HepG2 (cell line): ENCODE measurements around the gene UAP1. TPM values are rescaled to one million over a fixed set of nuclear protein-coding genes. Genes with fewer than 3 reads are reported as not detected.
A peak's percentile ranks its signal among the peaks of the same experiment; 100 is the strongest.

Source experiments
- ATAC-seq: fragments of 200-7000 bp; cut with Tn5 transposase; 3 replicates; pipeline ENCODE4 v1.9.1; 2020; ENCODE audit warnings: mild to moderate bottlenecking, moderate library complexity
- BruUV-seq: library from RNA; stranded (reverse); fragments of 400-500 nt; replicated peaks from 2 replicates; lab custom pipeline; 2021; lab: Mats Ljungman, UMichigan
- CTCF ChIA-PET: fragments of 300-600 bp; formaldehyde crosslinking; extraction: SDS; loops from one replicate; lab custom pipeline; 2021; ENCODE audit warnings: low total read pairs, inconsistent platforms, low intra/inter-chr PET ratio; lab: Yijun Ruan, JAX
- POLR2A ChIA-PET: fragments of 350-600 bp; sonication (Branson Sonifier 250); formaldehyde crosslinking; loops from one replicate; lab custom pipeline; 2020; ENCODE audit warnings: antibody characterized with exemption, inconsistent platforms; lab: Yijun Ruan, JAX
- DNase-seq: peaks from one replicate; pipeline ENCODE4 v3.0.0-alpha.2; 2015; ENCODE audit warnings: low spot score
- FAIRE-seq: peaks from 3 replicates; lab custom pipeline; 2011; peaks lifted over from hg19 to GRCh38; lab: Jason Lieb, UNC
- H2AFZ ChIP-seq: one replicate; pipeline ENCODE4 v1.6.1; 2011; ENCODE audit warnings: low read length, inconsistent platforms
- H3K27ac ChIP-seq: fragments of 300-600 bp; 3 replicates; pipeline ENCODE4 v1.8.0; 2011; ENCODE audit warnings: mixed run types, mild to moderate bottlenecking, mixed read lengths, low read length, inconsistent platforms; ENCODE audit not compliant: insufficient read depth; ENCODE audit errors: extremely low read length
- H3K27me3 ChIP-seq, 2 experiments: fragments of 200-600 bp in 1 of 2; 2 replicates in 1 of 2; 3 replicates in 1 of 2; pipeline versions ENCODE4 v1.6.0 to v1.8.0; 2011; ENCODE audit warnings: low read length in 2 of 2, mild to moderate bottlenecking in 2 of 2, moderate library complexity in 2 of 2, inconsistent platforms in 1 of 2; ENCODE audit not compliant: insufficient read depth in 2 of 2, control insufficient read depth in 1 of 2
- H3K36me3 ChIP-seq, 2 experiments: fragments of 200-600 bp in 1 of 2; replicated peaks in 1 of 2; 2 replicates in 1 of 2; 3 replicates in 1 of 2; pipeline versions ENCODE4 v1.5.1 to v1.8.0; 2011; ENCODE audit warnings: low read length in 2 of 2, inconsistent platforms in 1 of 2; ENCODE audit not compliant: insufficient read depth in 2 of 2, control insufficient read depth in 1 of 2
- H3K4me1 ChIP-seq: 2 replicates; pipeline ENCODE4 v1.5.1; 2012; ENCODE audit warnings: low read length, inconsistent platforms; ENCODE audit not compliant: insufficient read depth
- H3K4me2 ChIP-seq: 2 replicates; pipeline ENCODE4 v1.6.0; 2011; ENCODE audit warnings: low read depth, low read length, inconsistent platforms
- H3K4me3 ChIP-seq, 3 experiments: fragments of 200-600 bp in 1 of 3; sonication (generic), shearing (Covaris generic) in 1 of 3; replicated peaks in 1 of 3; 2 replicates each; pipeline ENCODE4 v1.5.1; 2011 to 2016; ENCODE audit warnings: low read length in 3 of 3, inconsistent platforms in 2 of 3, low read depth in 2 of 3, mild to moderate bottlenecking in 2 of 3, control low read depth in 1 of 3, mixed read lengths in 1 of 3; ENCODE audit not compliant: insufficient read depth in 1 of 3
- H3K79me2 ChIP-seq: one replicate; pipeline ENCODE4 v1.6.1; 2011; ENCODE audit warnings: low read length, inconsistent platforms; ENCODE audit not compliant: insufficient read depth
- H3K9ac ChIP-seq: 2 replicates; pipeline ENCODE4 v1.6.0; 2011; ENCODE audit warnings: mild to moderate bottlenecking, low read depth, low read length, inconsistent platforms; ENCODE audit not compliant: insufficient read depth
- H3K9me3 ChIP-seq: 2 replicates; pipeline ENCODE4 v1.5.1; 2012; ENCODE audit warnings: mild to moderate bottlenecking, low read length
- H4K20me1 ChIP-seq: 2 replicates; pipeline ENCODE4 v1.6.0; 2011; ENCODE audit warnings: inconsistent platforms, mild to moderate bottlenecking, low read length, moderate library complexity; ENCODE audit not compliant: insufficient read depth
- BORCS8-MEF2B ChIP-seq: sonication (generic); formaldehyde crosslinking; IDR thresholded peaks from 2 replicates; pipeline ENCODE4 v1.8.0; 2022; ENCODE audit warnings: mild to moderate bottlenecking, missing genetic modification reagents
- HMG20A ChIP-seq: IDR thresholded peaks from 2 replicates; pipeline ENCODE4 v1.6.1; 2016; ENCODE audit warnings: borderline replicate concordance
- HMG20B ChIP-seq: conservative IDR thresholded peaks from 2 replicates; pipeline ENCODE4 v1.6.1; 2016; ENCODE audit warnings: missing genetic modification reagents, missing compliant biosample characterization
- MAF1 ChIP-seq: sonication (generic); formaldehyde crosslinking; IDR thresholded peaks from 2 replicates; pipeline ENCODE4 v1.5.0; 2020; ENCODE audit warnings: missing genetic modification reagents, borderline replicate concordance
- PCBP2 ChIP-seq: fragments of 200-400 bp; formaldehyde crosslinking; optimal IDR thresholded peaks from 2 replicates; pipeline ENCODE3; 2018; ENCODE audit warnings: low read length, low read depth; ENCODE audit not compliant: poor library complexity, severe bottlenecking
- PHF21A ChIP-seq: sonication (generic); formaldehyde crosslinking; IDR thresholded peaks from 2 replicates; pipeline ENCODE4 v1.5.0; 2020; ENCODE audit warnings: mild to moderate bottlenecking, missing genetic modification reagents
- SIX1 ChIP-seq: sonication (generic); formaldehyde crosslinking; IDR thresholded peaks from 2 replicates; pipeline ENCODE4 v1.4.0; 2020; ENCODE audit warnings: missing genetic modification reagents, borderline replicate concordance
- SIX4 ChIP-seq: sonication (generic); formaldehyde crosslinking; IDR thresholded peaks from 2 replicates; pipeline ENCODE4 v1.4.0; 2020; ENCODE audit warnings: missing genetic modification reagents
- STAG1 ChIP-seq: sonication (generic); formaldehyde crosslinking; IDR thresholded peaks from 2 replicates; pipeline ENCODE4 v1.4.0; 2020; ENCODE audit warnings: missing genetic modification reagents
- TCF12 ChIP-seq, 2 experiments: fragments of 450-650 bp in 1 of 2; sonication (generic) in 1 of 2; formaldehyde crosslinking in 1 of 2; IDR thresholded peaks; 2 replicates each; pipeline versions ENCODE4 v1.6.1 to v1.8.0; 2017 to 2022; ENCODE audit warnings: antibody characterized with exemption in 1 of 2, mild to moderate bottlenecking in 1 of 2, missing genetic modification reagents in 1 of 2, moderate library complexity in 1 of 2
- XBP1 ChIP-seq: sonication (generic); formaldehyde crosslinking; IDR thresholded peaks from 2 replicates; pipeline ENCODE4 v1.5.0; 2020; ENCODE audit warnings: missing genetic modification reagents
- ZNF121 ChIP-seq: sonication (generic); formaldehyde crosslinking; IDR thresholded peaks from 2 replicates; pipeline ENCODE4 v1.5.0; 2020; ENCODE audit warnings: mild to moderate bottlenecking, missing genetic modification reagents
- ZNF430 ChIP-seq: sonication (generic); formaldehyde crosslinking; IDR thresholded peaks from 2 replicates; pipeline ENCODE4 v1.9.0; 2021; ENCODE audit warnings: mild to moderate bottlenecking, missing genetic modification reagents
- WGBS: methylation state at CpG from one replicate; pipeline ENCODE4 v1.1.6; 2017; ENCODE audit warnings: low lambda C conversion rate; 5-methylcytosine and 5-hydroxymethylcytosine counted together
- in situ Hi-C: cut with HindIII; loops from 2 replicates; pipeline ENCODE4 v1.10.0; 2017; ENCODE audit warnings: low pct_unique_long_range_greater_than_20kb; ENCODE audit not compliant: extremely low pct_ligation_motif_present
- intact Hi-C: fragments of 100-400 bp; cut with micrococcal nuclease; formaldehyde crosslinking; loops from one replicate; pipeline ENCODE4 v1.10.0; 2022; ENCODE audit not compliant: unreplicated experiment
- polyA plus RNA-seq, 8 experiments: library from polyadenylated mRNA; depleted of rRNA in 3 of 8; stranded (reverse) in 7 of 8; unstranded in 1 of 8; fragments of >200 nt; fragmentation: Illumina TruSeq in 4 of 8; extraction: Trizol in 4 of 8; gene quantifications; 2 replicates each; pipeline versions ENCODE4 v1.2.1 to v1.2.3, GENCODE V29; 2011 to 2016; ENCODE audit warnings: low read depth in 4 of 8, missing spikeins in 1 of 8, mixed read lengths in 1 of 8; ENCODE audit not compliant: insufficient read depth in 1 of 8
- total RNA-seq, 5 experiments: library from RNA; depleted of rRNA; stranded (reverse); fragments of >200 nt; fragmentation: Illumina TruSeq; extraction: Trizol; gene quantifications; 2 replicates each; pipeline ENCODE4 v1.2.3, GENCODE V29; 2016; ENCODE audit warnings: low read depth in 1 of 5
- TF ChIP-seq, protein P1 (sequence below): IDR thresholded peaks from 2 replicates; pipeline ENCODE4 v1.6.1; 2016; ENCODE audit warnings: missing biosample characterization, missing genetic modification reagents, low read depth
- TF ChIP-seq, protein P2 (sequence below): sonication (generic); formaldehyde crosslinking; conservative IDR thresholded peaks from 2 replicates; pipeline ENCODE4 v1.8.0; 2022; ENCODE audit warnings: missing genetic modification reagents
- TF ChIP-seq, protein P3 (sequence below): sonication (generic); formaldehyde crosslinking; IDR thresholded peaks from 2 replicates; pipeline ENCODE4 v1.5.0; 2020; ENCODE audit warnings: mild to moderate bottlenecking, missing genetic modification reagents, moderate library complexity
- TF ChIP-seq, protein P4 (sequence below): sonication (generic); formaldehyde crosslinking; IDR thresholded peaks from 2 replicates; pipeline ENCODE4 v1.4.0; 2020; ENCODE audit warnings: mild to moderate bottlenecking, missing genetic modification reagents

The UAP1 gene
- total and polyA plus RNA-seq, 2 of the 13 experiments (the other 11 are each of a cell fraction or from before 2014, with no cell fraction given) = 48.4 to 117 TPM

DNA sequence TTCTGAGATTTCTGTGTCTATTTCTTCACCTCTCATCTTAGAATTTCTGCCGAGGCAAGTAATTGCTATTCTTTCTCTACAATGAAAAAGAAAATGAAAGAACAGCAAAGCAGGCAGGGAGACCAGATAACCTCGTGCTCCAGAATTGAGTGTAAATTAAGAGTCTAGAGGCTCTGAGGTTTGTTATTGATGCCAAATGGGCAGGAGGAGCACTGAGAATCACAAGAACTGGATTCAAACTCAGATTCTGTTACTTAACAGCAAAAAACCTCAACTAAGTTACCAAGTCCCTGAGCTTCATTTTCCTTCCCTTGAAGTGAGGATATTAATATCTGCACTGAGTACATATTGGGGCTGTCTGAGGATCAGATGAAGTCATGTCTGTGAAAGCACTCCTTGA, 65.2 kb downstream of the UAP1 start (continued):
- TF ChIP-seq, protein P1, sequence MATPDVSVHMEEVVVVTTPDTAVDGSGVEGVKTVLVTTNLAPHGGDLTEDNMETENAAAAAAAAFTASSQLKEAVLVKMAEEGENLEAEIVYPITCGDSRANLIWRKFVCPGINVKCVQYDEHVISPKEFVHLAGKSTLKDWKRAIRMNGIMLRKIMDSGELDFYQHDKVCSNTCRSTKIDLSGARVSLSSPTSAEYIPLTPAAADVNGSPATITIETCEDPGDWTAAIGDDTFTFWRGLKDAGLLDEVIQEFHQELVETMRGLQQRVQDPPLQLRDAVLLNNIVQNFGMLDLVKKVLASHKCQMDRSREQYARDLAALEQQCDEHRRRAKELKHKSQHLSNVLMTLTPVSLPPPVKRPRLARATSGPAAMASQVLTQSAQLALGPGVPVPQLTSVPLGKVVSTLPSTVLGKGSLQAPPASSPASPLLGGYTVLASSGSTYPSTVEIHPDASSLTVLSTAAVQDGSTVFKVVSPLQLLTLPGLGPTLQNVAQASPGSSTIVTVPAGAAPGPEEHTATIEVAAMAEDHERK (CRISPR knock-in tag) = no peak
- TF ChIP-seq HMG20A (CRISPR knock-in tag) = no peak

DNA sequence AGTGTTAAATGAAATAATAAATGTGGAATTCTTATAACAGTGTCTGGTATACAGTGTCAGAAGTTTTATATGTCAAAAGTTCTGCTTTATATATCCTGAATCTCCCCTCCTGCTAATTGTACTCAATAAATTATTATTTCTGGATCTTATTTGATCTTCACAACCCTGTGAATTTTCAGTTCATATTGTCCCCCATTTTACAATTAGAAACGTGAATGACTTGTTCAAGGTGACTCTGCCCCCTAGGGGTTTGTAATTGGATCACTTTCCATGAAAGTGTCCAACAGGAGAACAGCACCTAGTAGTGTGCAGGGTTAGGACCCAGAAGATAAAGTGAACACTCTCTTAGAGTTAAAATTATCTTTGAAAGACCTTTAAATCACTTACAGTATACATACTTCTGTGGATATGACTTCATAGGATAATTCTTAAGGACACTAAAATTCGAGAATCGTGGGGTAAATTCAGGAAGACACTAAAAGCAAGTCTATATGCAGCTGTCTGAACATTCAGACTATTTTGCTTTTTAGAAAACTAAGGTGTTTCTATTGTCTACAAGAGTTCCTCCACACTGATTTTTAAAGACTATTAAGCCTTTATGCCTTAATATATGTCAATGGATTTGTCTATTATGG, 66.3 kb downstream of the UAP1 start:
- H4K20me1 ChIP-seq = no peaks in the 10 kb centered on the region
- no peak overlapping the region for H3K4me3 ChIP-seq
- FAIRE-seq = peak; percentile 74
- H3K27ac ChIP-seq = no peak overlapping the region
- ATAC-seq = peak; percentile 90
- BruUV-seq = no TSS peak
- H3K9me3 ChIP-seq = no peaks in the 10 kb centered on the region
- H2AFZ ChIP-seq = no peak overlapping the region
- ChIA-PET CTCF (interaction anchor here (1.1 kb wide), 1 partner anchor 270 kb away, joined by 3 read pairs; no protein-coding TSS in a partner anchor), POLR2A (no interaction called here)
- H3K36me3 ChIP-seq = no peaks in the 10 kb centered on the region
- no peak overlapping the region for H3K9ac ChIP-seq
- intact Hi-C loops = loop anchor here (2.0 kb wide), 1 partner anchor 571 kb away; no protein-coding TSS in a partner anchor
- in situ Hi-C loops = loop anchor here (10.0 kb wide), 1 partner anchor 177 kb away; no protein-coding TSS in a partner anchor
- WGBS = 18% methylated on average over 3 of the region's 3 CpGs
- H3K4me1 ChIP-seq = no peaks in the 10 kb centered on the region
- H3K27me3 ChIP-seq = no peaks in the 10 kb centered on the region
- DNase-seq = peak; percentile 43
- H3K4me2 ChIP-seq = no peak overlapping the region
- H3K79me2 ChIP-seq = no peaks in the 10 kb centered on the region
- TF ChIP-seq MAF1 (CRISPR knock-in tag) (no peak), PHF21A (no peak), STAG1 (peak; percentile 49), XBP1 (CRISPR knock-in tag) (no peak), ZNF121 (no peak), BORCS8-MEF2B (CRISPR knock-in tag) (no peak), HMG20B (CRISPR knock-in tag) (no peak), TCF12 (IDR thresholded peaks at IDR 0.05) (no peak), TCF12 (CRISPR knock-in tag; IDR thresholded peaks at IDR 0.05) (no peak), PCBP2 (no peak), SIX1 (CRISPR knock-in tag) (peak; percentile 64; the same call in 1 of the 2 replicates), ZNF430 (CRISPR knock-in tag) (no peak), SIX4 (CRISPR knock-in tag) (peak; percentile 49; the same call in 1 of the 2 replicates)
- TF ChIP-seq, protein P2, sequence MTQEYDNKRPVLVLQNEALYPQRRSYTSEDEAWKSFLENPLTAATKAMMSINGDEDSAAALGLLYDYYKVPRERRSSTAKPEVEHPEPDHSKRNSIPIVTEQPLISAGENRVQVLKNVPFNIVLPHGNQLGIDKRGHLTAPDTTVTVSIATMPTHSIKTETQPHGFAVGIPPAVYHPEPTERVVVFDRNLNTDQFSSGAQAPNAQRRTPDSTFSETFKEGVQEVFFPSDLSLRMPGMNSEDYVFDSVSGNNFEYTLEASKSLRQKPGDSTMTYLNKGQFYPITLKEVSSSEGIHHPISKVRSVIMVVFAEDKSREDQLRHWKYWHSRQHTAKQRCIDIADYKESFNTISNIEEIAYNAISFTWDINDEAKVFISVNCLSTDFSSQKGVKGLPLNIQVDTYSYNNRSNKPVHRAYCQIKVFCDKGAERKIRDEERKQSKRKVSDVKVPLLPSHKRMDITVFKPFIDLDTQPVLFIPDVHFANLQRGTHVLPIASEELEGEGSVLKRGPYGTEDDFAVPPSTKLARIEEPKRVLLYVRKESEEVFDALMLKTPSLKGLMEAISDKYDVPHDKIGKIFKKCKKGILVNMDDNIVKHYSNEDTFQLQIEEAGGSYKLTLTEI = no peak
- TF ChIP-seq, protein P3, sequence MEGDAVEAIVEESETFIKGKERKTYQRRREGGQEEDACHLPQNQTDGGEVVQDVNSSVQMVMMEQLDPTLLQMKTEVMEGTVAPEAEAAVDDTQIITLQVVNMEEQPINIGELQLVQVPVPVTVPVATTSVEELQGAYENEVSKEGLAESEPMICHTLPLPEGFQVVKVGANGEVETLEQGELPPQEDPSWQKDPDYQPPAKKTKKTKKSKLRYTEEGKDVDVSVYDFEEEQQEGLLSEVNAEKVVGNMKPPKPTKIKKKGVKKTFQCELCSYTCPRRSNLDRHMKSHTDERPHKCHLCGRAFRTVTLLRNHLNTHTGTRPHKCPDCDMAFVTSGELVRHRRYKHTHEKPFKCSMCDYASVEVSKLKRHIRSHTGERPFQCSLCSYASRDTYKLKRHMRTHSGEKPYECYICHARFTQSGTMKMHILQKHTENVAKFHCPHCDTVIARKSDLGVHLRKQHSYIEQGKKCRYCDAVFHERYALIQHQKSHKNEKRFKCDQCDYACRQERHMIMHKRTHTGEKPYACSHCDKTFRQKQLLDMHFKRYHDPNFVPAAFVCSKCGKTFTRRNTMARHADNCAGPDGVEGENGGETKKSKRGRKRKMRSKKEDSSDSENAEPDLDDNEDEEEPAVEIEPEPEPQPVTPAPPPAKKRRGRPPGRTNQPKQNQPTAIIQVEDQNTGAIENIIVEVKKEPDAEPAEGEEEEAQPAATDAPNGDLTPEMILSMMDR (CRISPR knock-in tag) = peak; percentile 61
- TF ChIP-seq, protein P4, sequence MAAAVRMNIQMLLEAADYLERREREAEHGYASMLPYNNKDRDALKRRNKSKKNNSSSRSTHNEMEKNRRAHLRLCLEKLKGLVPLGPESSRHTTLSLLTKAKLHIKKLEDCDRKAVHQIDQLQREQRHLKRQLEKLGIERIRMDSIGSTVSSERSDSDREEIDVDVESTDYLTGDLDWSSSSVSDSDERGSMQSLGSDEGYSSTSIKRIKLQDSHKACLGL (CRISPR knock-in tag) = no peak
